OCI-LY7 (cell line): ENCODE data around the gene PODNL1.

Experiments used
- CTCF ChIP-seq: fragments of 200-600 bp; sonication (generic); conservative IDR thresholded peaks from 2 replicates; pipeline ENCODE4 v1.5.1; 2014; ENCODE audit warnings: mild to moderate bottlenecking, antibody characterized with exemption, low read length, moderate library complexity, mixed read lengths
- EZH2phosphoT487 ChIP-seq: fragments of 200-600 bp; sonication (generic); IDR thresholded peaks from 2 replicates; pipeline ENCODE4 v1.6.1; 2018; ENCODE audit warnings: low read depth, borderline replicate concordance, mild to moderate bottlenecking, mixed run types, antibody characterized with exemption, low read length, moderate library complexity, mixed read lengths

- TF ChIP-seq CTCF, result no peak
- TF ChIP-seq EZH2phosphoT487, result no peak
These were observed 24.9 kb downstream of the PODNL1 start for GRCh38 chr19:13913352-13913751.
